ENCODE results near the gene GDI1. TPM values are rescaled to one million over a fixed set of nuclear protein-coding genes. Genes with fewer than 3 reads are reported as not detected.

Gene GDI1
- total and polyA plus RNA-seq, 12 donors: 85.6 to 287 (median 113) TPM

GRCh38 chrX:154426916-154427770 is 9.8 kb upstream of the GDI1 start:
- 80 to 85% (median 82%) methylated on average over 9 to 13 of the region's 13 CpGs for WGBS, 4 donors
- H3K4me3 ChIP-seq: peak overlapping the region in 1 of 4 donors; percentile 64
- DNase-seq: no peak
- no peak overlapping the region for H3K27ac ChIP-seq
- peaks cover 0 to 7% of the 10 kb centered on the region in 2 donors for H3K36me3 ChIP-seq (replicated peaks in 1 of 2)
- intact Hi-C loops (cut with DNase I): no loop called here
- peaks cover 0 to 15% of the 10 kb centered on the region in 2 donors for H3K4me1 ChIP-seq (replicated peaks in 1 of 2)
- H3K27me3 ChIP-seq: no peaks in the 10 kb centered on the region
- no peaks in the 10 kb centered on the region for H3K9me3 ChIP-seq (replicated peaks in 1 of 3)
- TF ChIP-seq CTCF (IDR thresholded peaks at IDR 0.05) (no peak), POLR2A (IDR thresholded peaks at IDR 0.05) (no peak)

GRCh38 chrX:154428176-154429171 is 8.5 kb upstream of the GDI1 start, which contains the start of gene ATP6AP1:
Gene ATP6AP1, plus strand, starts transcription at chrX:154428677. Its CDS starts 16 bp downstream, at chrX:154428693.
- peak within 1 kb of the TSS in 4 of 5 donors; percentile 15 to 85 (median 78) for H3K27ac ChIP-seq
- peaks cover 0 to 15% of the 10 kb centered on the region in 2 donors for H3K4me1 ChIP-seq (replicated peaks in 1 of 2)
- no peaks in the 10 kb centered on the region for H3K9me3 ChIP-seq (replicated peaks in 1 of 3)
- peak; percentile 92 to 98 (median 95) for DNase-seq
- peak within 1 kb of the TSS in 3 of 4 donors; percentile 18 to 64 (median 33) for H3K4me3 ChIP-seq
- no peaks in the 10 kb centered on the region for H3K27me3 ChIP-seq
- H3K36me3 ChIP-seq (replicated peaks in 1 of 2): peaks cover 0 to 20% of the 10 kb centered on the region in 2 donors
- intact Hi-C loops (cut with DNase I): no loop called here
- 8 to 55% (median 29%) methylated on average over 28 to 87 of the region's 87 CpGs for WGBS, 4 donors
- TF ChIP-seq POLR2A (IDR thresholded peaks at IDR 0.05): peak in 1 of 2 donors; percentile 54
- no peak for TF ChIP-seq CTCF (IDR thresholded peaks at IDR 0.05)

GRCh38 chrX:154429711-154430110 is 7.2 kb upstream of the GDI1 start:
- intact Hi-C loops (cut with DNase I): no loop called here
- DNase-seq: no peak
- no peaks in the 10 kb centered on the region for H3K9me3 ChIP-seq (replicated peaks in 1 of 3)
- no peaks in the 10 kb centered on the region for H3K27me3 ChIP-seq
- no peak for TF ChIP-seq CTCF (IDR thresholded peaks at IDR 0.05)
- TF ChIP-seq POLR2A (IDR thresholded peaks at IDR 0.05): no peak
- H3K36me3 ChIP-seq (replicated peaks in 1 of 2): peaks cover 0 to 30% of the 10 kb centered on the region in 2 donors
- H3K4me3 ChIP-seq: peak overlapping the region in 1 of 4 donors; percentile 64
- peaks cover 0 to 15% of the 10 kb centered on the region in 2 donors for H3K4me1 ChIP-seq (replicated peaks in 1 of 2)
- 60 to 82% (median 74%) methylated on average over 1 to 2 of the region's 2 CpGs for WGBS, 4 donors
- peak overlapping the region in 2 of 5 donors; percentile 81 to 85 for H3K27ac ChIP-seq

Measured in adrenal gland (tissue), 12 donors.